Progenitor cell of endocrine pancreas (in vitro differentiated cells): ENCODE measurements around the gene FAM24B. TPM values are rescaled to one million over a fixed set of nuclear protein-coding genes. Genes with fewer than 3 reads are reported as not detected.

Source experiments
- DNase-seq: peaks from one replicate; pipeline ENCODE4 v3.0.0; 2021; ENCODE audit warnings: low spot score; ENCODE audit not compliant: unreplicated experiment
- H3K27ac Mint-ChIP-seq: 2 replicates; pipeline ENCODE4 v1.8.0; 2021; ENCODE audit warnings: mild to moderate bottlenecking, moderate library complexity, mixed read lengths
- H3K27me3 Mint-ChIP-seq: 2 replicates; pipeline ENCODE4 v1.8.0; 2021; ENCODE audit warnings: mixed read lengths
- H3K36me3 Mint-ChIP-seq: 2 replicates; pipeline ENCODE4 v1.8.0; 2022; ENCODE audit warnings: mixed read lengths; ENCODE audit not compliant: insufficient read depth
- H3K4me1 Mint-ChIP-seq: 2 replicates; pipeline ENCODE4 v1.8.0; 2021; ENCODE audit warnings: low read depth, mixed read lengths
- H3K4me3 Mint-ChIP-seq: 2 replicates; pipeline ENCODE4 v1.8.0; 2021; ENCODE audit warnings: low read depth, mild to moderate bottlenecking, moderate library complexity, mixed read lengths
- H3K9me3 Mint-ChIP-seq: 2 replicates; pipeline ENCODE4 v1.8.0; 2021; ENCODE audit warnings: low read depth, mixed read lengths
- CTCF ChIP-seq: fragments of 200-600 bp; sonication (generic); IDR thresholded peaks from one replicate; pipeline ENCODE4 v1.5.0; 2021; ENCODE audit warnings: antibody characterized with exemption, mild to moderate bottlenecking; ENCODE audit not compliant: unreplicated experiment
- total RNA-seq: library from RNA; stranded (reverse); gene quantifications from 2 replicates; pipeline ENCODE4 v1.2.1, GENCODE V29; 2021

The FAM24B gene
- total RNA-seq, 1 donor from 2014 or later: not detected

DNA sequence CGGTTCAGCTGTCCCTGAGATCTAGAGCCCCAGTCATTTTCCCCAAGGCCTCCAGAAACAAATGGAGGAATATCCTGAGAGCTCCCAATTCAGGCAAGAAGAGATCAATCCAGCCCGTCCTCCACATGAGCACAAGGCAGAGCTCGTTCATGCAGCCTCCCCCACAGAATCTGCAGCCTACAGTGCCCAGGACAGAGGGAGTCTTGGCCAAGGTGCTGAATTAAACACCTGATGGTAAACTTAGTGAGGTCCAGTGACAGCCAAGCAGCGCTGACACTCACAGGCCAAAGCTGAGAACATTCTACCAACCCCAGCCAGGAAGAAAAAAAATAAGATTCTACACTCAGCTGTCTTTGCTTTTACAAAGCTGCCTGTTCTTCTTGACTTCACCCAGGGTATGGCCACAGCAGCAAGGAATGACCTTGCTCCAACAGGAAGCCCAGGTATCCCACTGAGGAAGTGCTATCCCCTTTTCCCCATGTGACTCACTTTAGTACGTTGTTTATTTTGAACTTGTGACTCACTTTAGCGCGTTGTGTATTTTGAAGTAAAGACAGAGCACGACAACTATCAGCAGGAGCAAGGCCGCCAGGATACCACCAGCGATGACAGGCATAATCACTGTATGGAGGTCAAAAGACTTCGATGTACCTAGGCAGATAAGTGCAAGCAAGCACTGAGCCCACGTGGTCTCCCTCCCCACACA lies 29.3 kb downstream of the FAM24B start:
- peaks cover 3% of the 10 kb centered on the region for H3K9me3 Mint-ChIP-seq
- no peak overlapping the region for H3K4me3 Mint-ChIP-seq
- H3K4me1 Mint-ChIP-seq: peaks cover 5% of the 10 kb centered on the region
- no peak for DNase-seq
- peak overlapping the region; percentile 15 for H3K27ac Mint-ChIP-seq
- H3K36me3 Mint-ChIP-seq: no peaks in the 10 kb centered on the region
- no peak for TF ChIP-seq CTCF
- H3K27me3 Mint-ChIP-seq: peaks cover 13% of the 10 kb centered on the region

- Mint-ChIP-seq H3K4me1 (peaks cover 5% of the 10 kb centered on the region), H3K4me3 (no peak overlapping the region), H3K27me3 (peaks cover 8% of the 10 kb centered on the region), H3K27ac (no peak overlapping the region), H3K36me3 (no peaks in the 10 kb centered on the region), H3K9me3 (peaks cover 3% of the 10 kb centered on the region)
- DNase-seq: no peak
- no peak for TF ChIP-seq CTCF
Observed at GRCh38 chr10:122849090-122849489, 30.3 kb downstream of the FAM24B start.

DNA sequence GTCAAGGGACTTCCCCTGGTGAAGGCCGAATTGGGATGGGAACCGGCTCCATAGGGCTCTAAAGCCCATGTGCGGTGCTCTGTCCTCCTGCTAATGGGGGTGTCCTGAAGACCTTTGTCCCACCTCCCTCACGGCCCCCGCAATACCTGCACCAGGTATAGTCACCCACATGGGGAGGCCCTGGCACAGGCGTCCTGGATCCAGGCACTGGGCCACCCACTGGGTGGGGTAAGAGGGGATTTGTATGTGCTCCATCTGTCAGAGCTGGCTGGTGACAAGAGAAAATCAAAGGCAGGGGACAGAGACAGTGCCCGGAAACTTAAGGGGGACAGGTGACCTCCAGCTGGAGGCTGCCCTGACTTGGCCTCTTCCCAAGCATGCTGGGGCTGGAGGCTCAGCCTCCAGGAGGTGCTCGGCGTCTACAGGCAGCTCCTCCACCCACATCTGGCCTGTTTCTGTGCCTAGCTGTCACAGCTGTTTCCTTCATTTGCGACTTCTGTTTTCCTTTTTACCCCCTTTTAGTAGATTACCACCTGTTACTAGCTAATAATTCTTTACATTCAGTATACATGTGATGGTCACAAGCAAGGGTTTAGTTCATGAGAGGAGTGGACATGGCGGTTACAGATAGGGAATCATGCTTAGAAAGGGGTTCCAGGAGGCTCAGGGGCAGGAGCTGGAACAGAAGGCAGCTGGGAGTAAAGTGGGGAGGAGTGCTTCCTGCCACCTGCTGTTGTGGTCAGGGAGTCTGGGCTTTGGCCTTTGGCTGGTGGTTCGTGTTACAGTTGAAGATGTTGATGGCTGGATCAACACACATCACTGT lies 31.4 kb downstream of the FAM24B start:
- H3K9me3 Mint-ChIP-seq: peaks cover 3% of the 10 kb centered on the region
- H3K36me3 Mint-ChIP-seq: no peaks in the 10 kb centered on the region
- no peak for TF ChIP-seq CTCF
- H3K4me3 Mint-ChIP-seq: no peak overlapping the region
- H3K4me1 Mint-ChIP-seq: peaks cover 5% of the 10 kb centered on the region
- no peak for DNase-seq
- peaks cover 5% of the 10 kb centered on the region for H3K27me3 Mint-ChIP-seq
- H3K27ac Mint-ChIP-seq: peak overlapping the region; percentile 57

- Mint-ChIP-seq H3K9me3 (peaks cover 8% of the 10 kb centered on the region), H3K4me3 (no peak within 1 kb of the TSS), H3K27ac (no peak within 1 kb of the TSS), H3K27me3 (peaks cover 5% of the 10 kb centered on the region), H3K36me3 (no peaks in the 10 kb centered on the region), H3K4me1 (peaks cover 2% of the 10 kb centered on the region)
- TF ChIP-seq CTCF: no peak
- no peak for DNase-seq
Observed at GRCh38 chr10:122845783-122846332, 33.5 kb downstream of the FAM24B start, which contains the start of gene CUZD1. TSS of gene CUZD1 (minus strand) at chr10:122845857. CDS start at chr10:122845843, 14 bp downstream.

- no peak for DNase-seq
- Mint-ChIP-seq H3K9me3 (peaks cover 8% of the 10 kb centered on the region), H3K4me3 (no peak overlapping the region), H3K4me1 (no peaks in the 10 kb centered on the region), H3K27me3 (peaks cover 5% of the 10 kb centered on the region), H3K36me3 (no peaks in the 10 kb centered on the region), H3K27ac (no peak overlapping the region)
- TF ChIP-seq CTCF: no peak
Observed at GRCh38 chr10:122844146-122844545, 35.2 kb downstream of the FAM24B start.
